Neutrophil (primary cell): ENCODE data around the gene ZDHHC11.
A peak's percentile ranks its signal among the peaks of the same experiment; 100 is the strongest.

Experiments used
- H3K27ac ChIP-seq: fragments of 200-600 bp; sonication (generic); 2 replicates; pipeline ENCODE4 v1.5.1; 2016; ENCODE audit warnings: mild to moderate bottlenecking, moderate library complexity
- H3K27me3 ChIP-seq: fragments of 200-600 bp; sonication (generic); 2 replicates; pipeline ENCODE4 v1.6.0; 2016; ENCODE audit warnings: mild to moderate bottlenecking
- H3K36me3 ChIP-seq: fragments of 200-600 bp; sonication (generic); 2 replicates; pipeline ENCODE4 v1.5.1; 2017
- H3K4me1 ChIP-seq, 2 experiments: fragments of 200-600 bp in 1 of 2; sonication (generic) in 1 of 2; 1 replicate in 1 of 2; 2 replicates in 1 of 2; pipeline versions ENCODE4 v1.5.1 to v1.6.1; 2013 to 2016; ENCODE audit warnings: low read depth in 1 of 2, low read length in 1 of 2, mild to moderate bottlenecking in 1 of 2, moderate library complexity in 1 of 2; ENCODE audit not compliant: control insufficient read depth in 1 of 2, insufficient read depth in 1 of 2
- H3K4me3 ChIP-seq, 2 experiments: fragments of 200-600 bp in 1 of 2; sonication (generic) in 1 of 2; 1 replicate in 1 of 2; 2 replicates in 1 of 2; pipeline ENCODE4 v1.5.1; 2013 to 2016; ENCODE audit warnings: low read depth in 1 of 2, low read length in 1 of 2, mild to moderate bottlenecking in 1 of 2, moderate library complexity in 1 of 2
- H3K9me3 ChIP-seq: fragments of 200-600 bp; sonication (generic); 2 replicates; pipeline ENCODE4 v1.5.1; 2016
- TF ChIP-seq, protein P1 (sequence below): fragments of 200-600 bp; sonication (generic); IDR thresholded peaks from 2 replicates; pipeline ENCODE4 v1.5.1; 2016; ENCODE audit warnings: antibody characterized with exemption

Gene ZDHHC11

GRCh38 chr5:891117-891836, 40.5 kb upstream of the ZDHHC11 start:
- Histone ChIP-seq H3K36me3 (peaks cover 49% of the 10 kb centered on the region), H3K27ac (peak overlapping the region; percentile 78), H3K9me3 (no peaks in the 10 kb centered on the region), H3K4me3 (peak overlapping the region; percentile 75 to 86), H3K27me3 (no peaks in the 10 kb centered on the region), H3K4me1 (peaks cover 20 to 21% of the 10 kb centered on the region in 2 experiments)
- TF ChIP-seq, protein P1, sequence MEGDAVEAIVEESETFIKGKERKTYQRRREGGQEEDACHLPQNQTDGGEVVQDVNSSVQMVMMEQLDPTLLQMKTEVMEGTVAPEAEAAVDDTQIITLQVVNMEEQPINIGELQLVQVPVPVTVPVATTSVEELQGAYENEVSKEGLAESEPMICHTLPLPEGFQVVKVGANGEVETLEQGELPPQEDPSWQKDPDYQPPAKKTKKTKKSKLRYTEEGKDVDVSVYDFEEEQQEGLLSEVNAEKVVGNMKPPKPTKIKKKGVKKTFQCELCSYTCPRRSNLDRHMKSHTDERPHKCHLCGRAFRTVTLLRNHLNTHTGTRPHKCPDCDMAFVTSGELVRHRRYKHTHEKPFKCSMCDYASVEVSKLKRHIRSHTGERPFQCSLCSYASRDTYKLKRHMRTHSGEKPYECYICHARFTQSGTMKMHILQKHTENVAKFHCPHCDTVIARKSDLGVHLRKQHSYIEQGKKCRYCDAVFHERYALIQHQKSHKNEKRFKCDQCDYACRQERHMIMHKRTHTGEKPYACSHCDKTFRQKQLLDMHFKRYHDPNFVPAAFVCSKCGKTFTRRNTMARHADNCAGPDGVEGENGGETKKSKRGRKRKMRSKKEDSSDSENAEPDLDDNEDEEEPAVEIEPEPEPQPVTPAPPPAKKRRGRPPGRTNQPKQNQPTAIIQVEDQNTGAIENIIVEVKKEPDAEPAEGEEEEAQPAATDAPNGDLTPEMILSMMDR = no peak

GRCh38 chr5:889075-889710, 38.4 kb upstream of the ZDHHC11 start:
- TF ChIP-seq, protein P1 = no peak
- Histone ChIP-seq H3K36me3 (peaks cover 70% of the 10 kb centered on the region), H3K9me3 (no peaks in the 10 kb centered on the region), H3K27me3 (no peaks in the 10 kb centered on the region), H3K27ac (no peak overlapping the region), H3K4me3 (no peak overlapping the region), H3K4me1 (peaks cover 20 to 21% of the 10 kb centered on the region in 2 experiments)

GRCh38 chr5:888638-889035, 37.9 kb upstream of the ZDHHC11 start:
- no peak overlapping the region for H3K27ac ChIP-seq
- no peak overlapping the region for H3K4me3 ChIP-seq
- peaks cover 75% of the 10 kb centered on the region for H3K36me3 ChIP-seq

DNA sequence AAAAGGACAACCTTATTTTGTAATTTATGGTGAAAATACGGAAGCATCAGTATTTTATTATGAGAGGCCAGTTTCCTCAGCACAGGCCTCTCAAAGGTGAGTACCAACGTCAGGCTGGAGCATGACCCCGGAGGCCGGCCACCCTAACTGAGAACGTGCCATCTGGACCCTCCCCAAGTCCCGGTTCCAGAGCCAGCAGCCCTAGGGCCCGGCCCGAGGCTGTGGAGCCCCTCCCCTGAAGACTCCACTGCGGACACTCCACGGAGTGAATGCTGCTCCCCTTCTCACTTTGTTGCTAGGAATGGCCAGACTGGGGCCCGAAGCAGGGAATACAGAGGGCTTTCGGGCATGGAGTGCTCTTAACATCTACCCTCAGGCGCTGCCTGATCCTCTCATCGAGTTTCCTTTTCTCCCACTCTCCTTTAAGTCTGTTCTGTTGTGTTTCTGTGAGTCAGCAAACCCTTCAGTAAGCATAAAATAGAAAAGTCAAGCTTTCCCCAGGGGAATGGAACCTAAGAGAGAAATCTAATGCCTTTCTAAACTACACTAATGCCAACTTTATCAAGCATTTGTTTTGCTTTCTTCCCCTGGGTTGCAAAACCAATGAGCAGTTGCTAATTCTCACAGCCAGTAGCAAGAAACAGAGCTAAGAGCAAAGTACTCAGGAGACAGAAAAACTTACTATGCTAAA, 37.3 kb upstream of the ZDHHC11 start:
- TF ChIP-seq, protein P1 = no peak
- H3K36me3 ChIP-seq = peaks cover 81% of the 10 kb centered on the region
- no peak overlapping the region for H3K27ac ChIP-seq

More at GRCh38 chr5:888638-889035, 37.9 kb upstream of the ZDHHC11 start:
- Histone ChIP-seq H3K4me1 (peaks cover 20 to 21% of the 10 kb centered on the region in 2 experiments), H3K27me3 (no peaks in the 10 kb centered on the region), H3K9me3 (no peaks in the 10 kb centered on the region)
- TF ChIP-seq, protein P1 = no peak

GRCh38 chr5:886716-887325, 36.0 kb upstream of the ZDHHC11 start:
- Histone ChIP-seq H3K4me1 (peaks cover 8% of the 10 kb centered on the region in 2 experiments), H3K27ac (no peak overlapping the region), H3K9me3 (no peaks in the 10 kb centered on the region), H3K4me3 (no peak overlapping the region), H3K36me3 (peaks cover 92% of the 10 kb centered on the region), H3K27me3 (no peaks in the 10 kb centered on the region)
- TF ChIP-seq, protein P1 = no peak

More for the DNA sequence above, 37.3 kb upstream of the ZDHHC11 start:
- H3K4me1 ChIP-seq = peaks cover 17% of the 10 kb centered on the region in 2 experiments
- no peaks in the 10 kb centered on the region for H3K9me3 ChIP-seq
- H3K4me3 ChIP-seq = no peak overlapping the region
- H3K27me3 ChIP-seq = no peaks in the 10 kb centered on the region
